Astrocyte of the spinal cord (primary cell): ENCODE data around the gene FAM118A.

Experiments used
- DNase-seq: peaks from one replicate; pipeline ENCODE4 v3.0.0; 2011; ENCODE audit warnings: low read depth, low spot score
- H3K4me3 ChIP-seq: 2 replicates; pipeline ENCODE4 v1.5.1; 2011; ENCODE audit warnings: low read depth, mild to moderate bottlenecking, low read length, moderate library complexity
- in situ Hi-C: cut with HindIII; loops from 2 replicates; pipeline ENCODE4 v1.10.0; 2017; ENCODE audit warnings: low sequenced_read_pairs
- TF ChIP-seq, protein P1 (sequence below): IDR thresholded peaks from 2 replicates; pipeline ENCODE4 v1.5.1; 2012; ENCODE audit warnings: low read depth, mild to moderate bottlenecking, low read length, inconsistent platforms

The FAM118A gene

DNA sequence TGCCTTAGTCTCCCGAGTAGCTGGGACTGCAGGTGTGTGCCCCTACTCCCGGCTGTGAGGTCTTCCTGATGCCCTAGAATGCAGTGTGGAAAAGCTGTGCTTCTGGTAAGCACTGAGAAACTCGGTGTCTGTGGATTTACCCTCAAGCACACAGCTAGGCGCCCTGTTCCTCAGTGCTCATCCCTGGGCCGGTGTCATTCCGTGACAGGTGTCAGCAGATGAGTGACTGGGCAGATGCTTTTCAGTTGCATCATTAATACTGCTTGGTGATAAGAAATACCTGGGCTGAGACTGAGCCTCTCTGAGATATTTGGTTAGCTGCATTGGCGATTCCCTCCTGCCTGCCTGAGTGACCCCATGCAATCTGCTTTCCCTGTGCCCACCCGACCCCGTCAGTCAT lies 21.8 kb downstream of the FAM118A start:
- in situ Hi-C loops = no loop called here
- TF ChIP-seq, protein P1, sequence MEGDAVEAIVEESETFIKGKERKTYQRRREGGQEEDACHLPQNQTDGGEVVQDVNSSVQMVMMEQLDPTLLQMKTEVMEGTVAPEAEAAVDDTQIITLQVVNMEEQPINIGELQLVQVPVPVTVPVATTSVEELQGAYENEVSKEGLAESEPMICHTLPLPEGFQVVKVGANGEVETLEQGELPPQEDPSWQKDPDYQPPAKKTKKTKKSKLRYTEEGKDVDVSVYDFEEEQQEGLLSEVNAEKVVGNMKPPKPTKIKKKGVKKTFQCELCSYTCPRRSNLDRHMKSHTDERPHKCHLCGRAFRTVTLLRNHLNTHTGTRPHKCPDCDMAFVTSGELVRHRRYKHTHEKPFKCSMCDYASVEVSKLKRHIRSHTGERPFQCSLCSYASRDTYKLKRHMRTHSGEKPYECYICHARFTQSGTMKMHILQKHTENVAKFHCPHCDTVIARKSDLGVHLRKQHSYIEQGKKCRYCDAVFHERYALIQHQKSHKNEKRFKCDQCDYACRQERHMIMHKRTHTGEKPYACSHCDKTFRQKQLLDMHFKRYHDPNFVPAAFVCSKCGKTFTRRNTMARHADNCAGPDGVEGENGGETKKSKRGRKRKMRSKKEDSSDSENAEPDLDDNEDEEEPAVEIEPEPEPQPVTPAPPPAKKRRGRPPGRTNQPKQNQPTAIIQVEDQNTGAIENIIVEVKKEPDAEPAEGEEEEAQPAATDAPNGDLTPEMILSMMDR = no peak
- no peak overlapping the region for H3K4me3 ChIP-seq
- no peak for DNase-seq

DNA sequence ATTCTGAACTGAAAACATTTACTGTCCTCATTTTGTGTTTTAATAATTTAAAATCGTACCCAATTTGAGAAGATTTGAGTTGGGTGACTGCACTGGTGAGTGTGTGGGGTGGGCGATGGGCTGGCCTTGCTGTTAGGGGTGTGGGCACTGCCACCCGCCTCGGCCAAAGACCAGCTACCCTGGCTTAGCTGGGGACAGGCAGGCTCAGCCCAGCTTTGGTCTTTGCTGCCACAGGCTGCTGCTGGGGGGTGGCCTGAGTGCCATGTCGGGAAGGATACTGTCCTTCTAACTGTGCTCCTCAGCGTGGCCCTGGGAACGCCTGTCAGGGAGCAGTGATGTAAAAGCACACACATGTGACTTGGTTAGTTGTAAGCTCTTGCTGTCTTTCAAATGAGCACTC lies 22.3 kb downstream of the FAM118A start:
- no peak overlapping the region for H3K4me3 ChIP-seq
- in situ Hi-C loops = no loop called here
- no peak for DNase-seq
- TF ChIP-seq, protein P1 = no peak

DNA sequence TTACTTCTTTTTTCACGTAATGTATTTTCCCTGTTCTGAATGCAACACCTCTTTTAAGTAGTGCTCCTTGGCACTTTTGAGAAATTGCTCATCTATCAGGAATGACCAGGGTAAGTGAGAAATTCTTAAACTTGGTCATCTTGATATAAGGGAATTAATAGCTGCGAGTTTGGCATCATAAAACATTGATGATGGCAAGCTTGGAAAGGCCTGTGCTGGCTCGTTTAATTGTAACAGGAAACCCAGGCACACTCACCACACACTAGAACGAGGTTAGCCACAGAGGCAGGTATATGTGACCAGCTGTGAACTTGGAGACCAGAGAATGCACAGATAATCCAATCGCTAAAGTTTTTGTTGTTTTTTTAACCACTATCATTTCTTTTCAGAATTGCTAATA lies 24.3 kb downstream of the FAM118A start:
- TF ChIP-seq, protein P1 = no peak
- DNase-seq = no peak
- in situ Hi-C loops = no loop called here
- no peak overlapping the region for H3K4me3 ChIP-seq

DNA sequence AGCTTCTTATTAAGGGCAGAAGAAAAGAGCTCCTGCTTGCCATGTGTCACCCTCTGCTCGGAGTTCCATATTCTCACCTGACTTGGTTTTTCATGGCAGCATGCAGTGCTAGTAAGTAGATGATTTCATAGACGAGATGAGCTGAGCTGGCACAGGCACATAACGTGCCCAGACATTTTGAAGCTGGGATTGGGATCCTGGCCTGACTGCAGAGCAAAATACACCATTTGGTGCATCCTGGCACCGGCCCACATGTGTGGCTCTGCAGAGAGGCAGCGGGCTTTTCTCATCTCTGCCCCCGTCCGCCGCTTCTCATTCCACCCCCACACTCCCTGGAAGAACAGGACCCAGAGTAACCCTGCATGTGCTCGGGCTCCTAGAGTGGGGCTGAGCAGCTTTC lies 24.8 kb downstream of the FAM118A start:
- TF ChIP-seq, protein P1 = no peak
- in situ Hi-C loops = no loop called here
- no peak overlapping the region for H3K4me3 ChIP-seq
- no peak for DNase-seq

DNA sequence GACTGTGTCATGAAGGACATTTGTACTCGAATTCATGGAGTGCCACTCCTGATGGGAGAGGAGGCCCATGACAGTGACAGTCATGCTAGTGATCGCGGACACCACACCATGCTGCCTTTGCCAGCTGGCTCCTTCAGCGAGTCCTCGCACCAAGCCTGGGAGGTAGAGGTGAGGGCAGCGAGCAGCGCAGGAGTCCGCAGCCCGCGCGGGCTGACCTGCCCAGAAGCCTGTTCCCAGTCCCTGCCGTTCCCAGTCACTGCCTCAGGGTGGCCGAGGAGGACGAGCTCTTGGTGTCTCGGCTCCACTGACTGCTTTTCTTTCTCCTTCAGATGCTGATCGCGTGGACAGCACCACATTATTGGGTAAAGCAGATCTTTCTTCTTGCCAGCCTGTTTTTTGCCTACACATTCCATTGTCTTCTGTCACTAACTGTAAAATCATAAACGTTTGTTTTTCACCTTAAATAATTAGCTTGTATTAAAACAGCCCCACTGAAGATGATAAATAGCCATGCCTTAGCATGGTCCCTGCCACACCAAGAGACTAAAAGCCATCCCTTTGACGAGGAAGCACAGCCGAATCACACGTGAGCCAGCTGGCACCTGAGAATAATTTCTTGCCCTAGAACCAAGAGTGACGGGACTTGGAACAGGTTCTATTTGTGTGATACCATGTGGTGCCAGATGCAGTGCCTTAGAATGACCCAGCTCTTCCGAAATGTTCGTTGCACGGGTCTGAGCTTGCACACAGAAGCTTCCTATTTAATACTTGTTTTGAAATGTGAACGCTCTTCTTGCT lies 25.5 kb downstream of the FAM118A start:
- in situ Hi-C loops = no loop called here
- TF ChIP-seq, protein P1 = peak; percentile 12
- no peak overlapping the region for H3K4me3 ChIP-seq
- no peak for DNase-seq

DNA sequence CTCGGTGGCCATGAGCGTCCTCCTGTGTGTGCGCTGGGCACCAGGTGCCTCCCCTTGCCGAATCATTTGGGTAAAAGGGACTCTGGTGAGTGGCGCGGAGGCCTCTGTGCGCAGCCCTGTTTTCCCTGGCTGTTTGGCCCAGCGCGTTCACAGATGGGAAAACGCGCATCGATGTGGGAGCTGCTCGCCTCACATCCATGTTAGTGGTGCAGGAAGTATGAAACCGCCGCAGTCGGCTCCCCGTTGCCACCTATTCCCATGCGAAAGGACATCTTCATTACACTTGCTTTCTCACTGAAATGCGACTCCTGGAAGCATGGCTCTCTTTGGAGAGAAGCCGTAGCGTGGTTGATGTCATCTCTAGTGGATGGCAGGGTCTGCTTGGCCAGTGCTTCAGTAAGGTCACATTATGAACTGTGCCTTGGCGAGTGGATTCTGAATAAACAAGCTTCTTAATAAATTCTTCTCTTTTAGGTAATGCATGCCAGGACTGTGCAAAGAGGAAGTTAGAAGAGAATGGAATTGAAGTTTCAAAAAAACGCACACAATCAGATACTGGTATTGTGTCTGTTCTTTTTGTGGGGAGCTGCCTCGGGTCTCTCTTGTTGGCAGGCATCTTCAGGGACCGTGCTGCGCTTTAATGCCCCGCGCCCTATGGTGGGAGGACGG lies 26.3 kb downstream of the FAM118A start:
- no peak for DNase-seq
- in situ Hi-C loops = no loop called here
- no peak overlapping the region for H3K4me3 ChIP-seq
- TF ChIP-seq, protein P1 = no peak
